Liver (tissue), 9 donors: ENCODE results near the gene PIGH. TPM values are rescaled to one million over a fixed set of nuclear protein-coding genes. Genes with fewer than 3 reads are reported as not detected.

Experiments used
- DNase-seq: peaks from one replicate; pipeline ENCODE4 v3.0.0-alpha.2; 2017; ENCODE audit warnings: low spot score
- H3K27ac ChIP-seq, 2 donors: one replicate each; pipeline ENCODE4 v1.7.0; 2013; ENCODE audit warnings: inconsistent platforms in 2 of 2, low read length in 2 of 2, control low read depth in 1 of 2, low read depth in 1 of 2, mild to moderate bottlenecking in 1 of 2
- H3K27me3 ChIP-seq, 4 donors: one replicate each; pipeline versions ENCODE4 v1.6.1 to v1.7.0; 2013; ENCODE audit warnings: low read length in 3 of 4, inconsistent platforms in 1 of 4, mild to moderate bottlenecking in 1 of 4, moderate library complexity in 1 of 4; ENCODE audit not compliant: control insufficient read depth in 4 of 4, insufficient read depth in 4 of 4
- H3K36me3 ChIP-seq, 4 donors: one replicate each; pipeline versions ENCODE4 v1.6.1 to v1.7.0; 2013; ENCODE audit warnings: low read length in 3 of 4, mild to moderate bottlenecking in 3 of 4, low read depth in 1 of 4, moderate library complexity in 1 of 4; ENCODE audit not compliant: control insufficient read depth in 4 of 4, insufficient read depth in 3 of 4
- H3K4me1 ChIP-seq, 4 donors: one replicate each; pipeline versions ENCODE4 v1.6.1 to v1.7.0; 2013; ENCODE audit warnings: low read length in 3 of 4, mild to moderate bottlenecking in 3 of 4, moderate library complexity in 1 of 4; ENCODE audit not compliant: control insufficient read depth in 4 of 4, insufficient read depth in 4 of 4
- H3K4me3 ChIP-seq, 3 donors: one replicate each; pipeline versions ENCODE4 v1.6.1 to v1.7.0; 2013; ENCODE audit warnings: low read length in 3 of 3, control low read depth in 1 of 3, low read depth in 1 of 3, mild to moderate bottlenecking in 1 of 3
- H3K9ac ChIP-seq, 2 donors: one replicate each; pipeline ENCODE4 v1.7.0; 2013; ENCODE audit warnings: low read length in 2 of 2, mild to moderate bottlenecking in 2 of 2, moderate library complexity in 2 of 2, control low read depth in 1 of 2, low read depth in 1 of 2
- H3K9me3 ChIP-seq, 4 donors: one replicate each; pipeline versions ENCODE4 v1.6.1 to v1.7.0; 2013; ENCODE audit warnings: low read length in 3 of 4; ENCODE audit not compliant: control insufficient read depth in 4 of 4
- ATF3 ChIP-seq: IDR thresholded peaks from 2 replicates; pipeline ENCODE4 v1.6.1; 2016; ENCODE audit warnings: antibody characterized with exemption
- CTCF ChIP-seq: fragments of 150-350 bp; IDR thresholded peaks from 2 replicates; pipeline ENCODE4 v1.5.1; 2017; ENCODE audit warnings: improper control_type of control experiment, low read depth, low read length; ENCODE audit not compliant: missing input control
- EGR1 ChIP-seq, 2 donors: IDR thresholded peaks; 2 replicates each; pipeline ENCODE4 v1.6.1; 2016 to 2018; ENCODE audit warnings: antibody characterized with exemption in 2 of 2, low read depth in 2 of 2
- FOXA1 ChIP-seq: IDR thresholded peaks from 2 replicates; pipeline ENCODE4 v1.6.1; 2016; ENCODE audit warnings: antibody characterized with exemption
- FOXA2 ChIP-seq: IDR thresholded peaks from 2 replicates; pipeline ENCODE4 v1.6.1; 2016; ENCODE audit warnings: antibody characterized with exemption
- GABPA ChIP-seq, 2 donors: IDR thresholded peaks in 1 of 2; conservative IDR thresholded peaks in 1 of 2; 2 replicates each; pipeline ENCODE4 v1.6.1; 2016; ENCODE audit warnings: antibody characterized with exemption in 2 of 2, mild to moderate bottlenecking in 1 of 2, moderate library complexity in 1 of 2
- HNF4G ChIP-seq: IDR thresholded peaks from 2 replicates; pipeline ENCODE4 v1.6.1; 2016; ENCODE audit warnings: antibody characterized with exemption
- JUND ChIP-seq, 2 donors: IDR thresholded peaks; 2 replicates each; pipeline ENCODE4 v1.6.1; 2016; ENCODE audit warnings: antibody characterized with exemption in 2 of 2
- MAX ChIP-seq: IDR thresholded peaks from 2 replicates; pipeline ENCODE4 v1.6.1; 2016; ENCODE audit warnings: antibody characterized with exemption
- NR2F2 ChIP-seq: IDR thresholded peaks from 2 replicates; pipeline ENCODE4 v1.6.1; 2016; ENCODE audit warnings: antibody characterized with exemption
- RAD21 ChIP-seq, 2 donors: IDR thresholded peaks; 2 replicates each; pipeline ENCODE4 v1.6.1; 2016; ENCODE audit warnings: antibody characterized with exemption in 2 of 2, mild to moderate bottlenecking in 2 of 2
- REST ChIP-seq: IDR thresholded peaks from 2 replicates; pipeline ENCODE4 v1.6.1; 2016; ENCODE audit warnings: antibody characterized with exemption, mild to moderate bottlenecking
- RXRA ChIP-seq, 2 donors: IDR thresholded peaks; 2 replicates each; pipeline ENCODE4 v1.6.1; 2017 to 2018; ENCODE audit warnings: antibody characterized with exemption in 2 of 2, mild to moderate bottlenecking in 1 of 2
- SP1 ChIP-seq: IDR thresholded peaks from 2 replicates; pipeline ENCODE4 v1.6.1; 2018; ENCODE audit warnings: antibody characterized with exemption, mild to moderate bottlenecking
- TAF1 ChIP-seq: conservative IDR thresholded peaks from 2 replicates; pipeline ENCODE4 v1.6.1; 2016; ENCODE audit warnings: antibody characterized with exemption, mild to moderate bottlenecking
- YY1 ChIP-seq: IDR thresholded peaks from 2 replicates; pipeline ENCODE4 v1.6.1; 2016; ENCODE audit warnings: antibody characterized with exemption, mild to moderate bottlenecking
- ZBTB33 ChIP-seq: IDR thresholded peaks from 2 replicates; pipeline ENCODE4 v1.6.1; 2016; ENCODE audit warnings: antibody characterized with exemption
- WGBS: extraction: QIAGEN DNeasy Blood & Tissue Kit; methylation state at CpG from one replicate; pipeline ENCODE4 v1.1.7; 2013; 5-methylcytosine and 5-hydroxymethylcytosine counted together
- polyA plus RNA-seq, 2 donors: library from polyadenylated mRNA; stranded (reverse) in 1 of 2; unstranded in 1 of 2; fragments of 200-250 nt in 1 of 2; fragments of >200 nt in 1 of 2; fragmentation: Nextera tagmentation in 1 of 2; extraction: Ambion mirVana in 1 of 2; gene quantifications; one replicate each; pipeline versions ENCODE4 v1.2.1 to v1.2.3, GENCODE V29; 2013 to 2015
- total RNA-seq, 2 donors: library from RNA; depleted of rRNA; stranded (reverse); fragments of >200 nt; gene quantifications; one replicate each; pipeline ENCODE4 v1.2.3, GENCODE V29; 2014
- donor health status: healthy.
- donor health status: healthy.
- donor health status: healthy.
- donor health status: healthy.
- donor health status: healthy.

Gene PIGH
- total and polyA plus RNA-seq, 4 donors: 14.2 to 36.1 (median 21.7) TPM

GRCh38 chr14:67644428-67644827 lies 44.4 kb upstream of the PIGH start:
- Histone ChIP-seq H3K27ac (no peak overlapping the region), H3K9ac (no peak overlapping the region), H3K27me3 (no peaks in the 10 kb centered on the region), H3K4me1 (no peaks in the 10 kb centered on the region), H3K9me3 (no peaks in the 10 kb centered on the region), H3K4me3 (no peak overlapping the region), H3K36me3 (peaks cover 2 to 22% (median 18%) of the 10 kb centered on the region in 4 donors)
- DNase-seq: no peak
- TF ChIP-seq HNF4G: no peak
- TF ChIP-seq RAD21 (IDR thresholded peaks at IDR 0.05): no peak
- no peak for TF ChIP-seq NR2F2
- no peak for TF ChIP-seq REST
- no peak for TF ChIP-seq JUND (IDR thresholded peaks at IDR 0.05)
- no peak for TF ChIP-seq FOXA1
- TF ChIP-seq CTCF: no peak
- TF ChIP-seq EGR1 (IDR thresholded peaks at IDR 0.05; ENCODE audit: low read depth in 2 of 2): no peak
- no peak for TF ChIP-seq RXRA (IDR thresholded peaks at IDR 0.05)
- TF ChIP-seq ZBTB33: no peak
- no peak for TF ChIP-seq ATF3
- TF ChIP-seq TAF1: no peak
- WGBS: 95% methylated on average over 2 of the region's 2 CpGs

GRCh38 chr14:67643713-67644112 lies 43.6 kb upstream of the PIGH start:
- no peaks in the 10 kb centered on the region for H3K9me3 ChIP-seq
- no peak overlapping the region for H3K9ac ChIP-seq
- WGBS: 72% methylated on average over 1 of the region's 1 CpG
- no peak overlapping the region for H3K4me3 ChIP-seq
- H3K27ac ChIP-seq: no peak overlapping the region
- H3K36me3 ChIP-seq: peaks cover 2 to 15% (median 12%) of the 10 kb centered on the region in 4 donors
- no peaks in the 10 kb centered on the region for H3K4me1 ChIP-seq
- H3K27me3 ChIP-seq: no peaks in the 10 kb centered on the region
- DNase-seq: no peak
- no peak for TF ChIP-seq CTCF
- TF ChIP-seq YY1: no peak
- no peak for TF ChIP-seq HNF4G
- TF ChIP-seq FOXA2: no peak
- TF ChIP-seq GABPA (IDR thresholded peaks at IDR 0.05 in 1 of 2, conservative IDR thresholded peaks at IDR 0.05 in 1 of 2): no peak
- no peak for TF ChIP-seq MAX
- TF ChIP-seq SP1: no peak
- TF ChIP-seq RXRA (IDR thresholded peaks at IDR 0.05): no peak
- no peak for TF ChIP-seq REST
- no peak for TF ChIP-seq TAF1
